ENCODE data around the gene EOGT. TPM values are rescaled to one million over a fixed set of nuclear protein-coding genes. Genes with fewer than 3 reads are reported as not detected.
A peak's percentile ranks its signal among the peaks of the same experiment; 100 is the strongest.

The EOGT gene
- total RNA-seq (2014; rRNA removed; shearing (Covaris generic)): 3.6 and 5.9 TPM in 2 replicates
- 8.7 and 10.8 TPM in 2 replicates for total RNA-seq (2022)
- percentile 63 among the genes with signal in this experiment for Bru-seq, nascent RNA
- percentile 51 among the genes with signal in this experiment for BruChase-seq, experiment 1, labeled RNA remaining after a 6-hour chase
- percentile 58 among the genes with signal in this experiment for BruChase-seq, experiment 2, labeled RNA remaining after a 2-hour chase
- long read RNA-seq, full-length matches to known transcripts: 3 of 8 reads
- long read RNA-seq, partial matches to known transcripts: 1 of 8 reads
- long read RNA-seq, other reads (novel, unspliced or antisense): 4 of 8 reads

DNA sequence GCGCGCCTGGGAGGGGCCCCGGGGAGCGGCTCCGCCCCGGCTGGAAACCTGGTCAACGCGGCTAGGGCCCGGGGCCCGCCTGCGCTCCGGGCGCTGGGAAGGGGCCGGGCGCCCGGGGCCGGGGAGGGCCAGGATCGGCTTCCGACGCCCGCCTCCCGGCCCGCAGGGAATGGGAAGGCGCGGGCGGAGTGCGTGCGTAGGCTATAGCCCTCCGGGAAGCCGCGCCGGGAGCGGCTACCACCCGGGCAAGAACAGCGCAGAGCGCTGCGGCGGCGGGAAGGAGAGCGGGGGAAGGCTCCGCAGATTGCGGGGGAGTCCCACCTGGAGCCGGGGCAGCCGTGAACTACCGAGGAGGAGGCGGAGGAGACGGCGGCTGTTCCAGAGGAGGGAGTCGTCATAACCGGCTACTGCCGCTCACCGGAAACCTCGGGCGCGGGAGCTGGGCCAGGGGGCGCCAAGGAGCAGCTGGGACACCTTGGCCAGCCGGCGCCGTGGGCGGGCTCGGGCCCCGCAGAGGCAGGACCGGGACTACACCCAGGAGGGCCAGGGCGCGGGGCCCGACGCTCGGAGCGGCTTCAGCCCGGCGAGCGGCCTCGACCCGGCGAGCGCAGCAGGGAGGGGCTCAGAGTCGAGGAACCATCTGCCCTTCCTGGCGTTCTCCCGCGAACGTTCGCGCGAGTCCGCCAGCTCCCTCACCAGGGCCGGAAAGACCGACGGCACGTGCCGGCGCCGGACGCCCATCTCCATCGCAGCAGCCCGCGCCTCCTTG, at the start of gene EOGT:
Gene EOGT, minus strand, starts transcription at position 432 of the 769 bp plus-strand sequence. CDS start 3,838 bp downstream, outside the sequence.
- Histone ChIP-seq H3K9me3 (ENCODE audit: low read length) (no peaks in the 10 kb centered on the region), H3K27ac (ENCODE audit: low read depth, low read length, poor library complexity, severe bottlenecking) (no peak within 1 kb of the TSS), H4K20me1 (ENCODE audit: insufficient read depth, low read length) (no peaks in the 10 kb centered on the region), H3K4me1 (ENCODE audit: insufficient read depth, low read length, poor library complexity, severe bottlenecking) (peaks cover 13% of the 10 kb centered on the region), H3K36me3 (ENCODE audit: insufficient read depth, low read length) (peaks cover 4% of the 10 kb centered on the region; the same call in 1 of the 2 replicates), H3K4me3 (ENCODE audit: low read depth, low read length, poor library complexity, severe bottlenecking) (peak within 1 kb of the TSS; percentile 73), H3K9me2 (ENCODE audit: insufficient read depth, low read length) (no peaks in the 10 kb centered on the region), H3K4me2 (ENCODE audit: low read length) (peak within 1 kb of the TSS; percentile 76), H3K79me2 (ENCODE audit: insufficient read depth, low read depth, low read length) (no peaks in the 10 kb centered on the region; the same call in 1 of the 2 replicates), H2AFZ (ENCODE audit: low read length) (peak within 1 kb of the TSS; percentile 96)
- ChIA-PET POLR2A (interaction anchor here (0.6 to 1.0 kb wide), 2 partner anchors 78 kb away, joined by 3 to 6 read pairs; no protein-coding TSS in a partner anchor), CTCF (ENCODE audit: unreplicated experiment) (no interaction called here)
- TF ChIP-seq, protein P1, sequence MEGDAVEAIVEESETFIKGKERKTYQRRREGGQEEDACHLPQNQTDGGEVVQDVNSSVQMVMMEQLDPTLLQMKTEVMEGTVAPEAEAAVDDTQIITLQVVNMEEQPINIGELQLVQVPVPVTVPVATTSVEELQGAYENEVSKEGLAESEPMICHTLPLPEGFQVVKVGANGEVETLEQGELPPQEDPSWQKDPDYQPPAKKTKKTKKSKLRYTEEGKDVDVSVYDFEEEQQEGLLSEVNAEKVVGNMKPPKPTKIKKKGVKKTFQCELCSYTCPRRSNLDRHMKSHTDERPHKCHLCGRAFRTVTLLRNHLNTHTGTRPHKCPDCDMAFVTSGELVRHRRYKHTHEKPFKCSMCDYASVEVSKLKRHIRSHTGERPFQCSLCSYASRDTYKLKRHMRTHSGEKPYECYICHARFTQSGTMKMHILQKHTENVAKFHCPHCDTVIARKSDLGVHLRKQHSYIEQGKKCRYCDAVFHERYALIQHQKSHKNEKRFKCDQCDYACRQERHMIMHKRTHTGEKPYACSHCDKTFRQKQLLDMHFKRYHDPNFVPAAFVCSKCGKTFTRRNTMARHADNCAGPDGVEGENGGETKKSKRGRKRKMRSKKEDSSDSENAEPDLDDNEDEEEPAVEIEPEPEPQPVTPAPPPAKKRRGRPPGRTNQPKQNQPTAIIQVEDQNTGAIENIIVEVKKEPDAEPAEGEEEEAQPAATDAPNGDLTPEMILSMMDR (conservative IDR thresholded peaks at IDR 0.05; ENCODE audit: low read length): peak; percentile 73
- no peak for TF ChIP-seq EZH2phosphoT487 (IDR thresholded peaks at IDR 0.05; ENCODE audit: borderline replicate concordance, low read depth, low read length)
- intact Hi-C loops (cut with micrococcal nuclease; ENCODE audit: unreplicated experiment): loop anchor here (2.0 kb wide), 1 partner anchor 71 kb away; the partner anchor contains the start of gene ARL6IP5
- BruUV-seq (replicated peaks): no TSS peak
- peak; percentile 77 for DNase-seq (ENCODE audit: low spot score)

DNA sequence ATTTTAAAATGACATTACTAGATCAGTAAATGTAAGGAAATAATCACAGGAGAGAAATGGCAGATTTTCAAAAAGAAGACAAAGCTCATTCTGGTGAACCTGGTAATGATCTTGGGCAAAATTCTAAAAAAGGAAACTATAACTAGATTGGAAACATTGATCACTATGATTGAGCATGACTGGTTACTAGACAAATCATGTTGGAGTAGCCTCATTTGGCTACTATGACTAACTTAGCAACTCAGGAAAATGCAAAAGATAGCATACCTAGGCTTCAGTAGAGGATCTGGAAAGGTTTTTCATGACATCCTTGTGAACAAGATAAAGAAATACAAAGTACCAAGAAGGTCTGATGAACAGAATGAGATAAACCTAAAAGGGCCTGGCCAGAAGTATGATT, 46.2 kb upstream of the EOGT start:
- POLR2A ChIA-PET: interaction anchor here (0.7 to 3.0 kb wide), 6 partner anchors 10 to 32 kb away, joined by 3 to 13 read pairs (median 5); partner anchors contain the start of gene UBA3
- Histone ChIP-seq H3K27ac (ENCODE audit: low read depth, low read length, poor library complexity, severe bottlenecking) (no peak overlapping the region), H4K20me1 (ENCODE audit: insufficient read depth, low read length) (no peaks in the 10 kb centered on the region), H3K4me2 (ENCODE audit: low read length) (no peak overlapping the region), H3K9me2 (ENCODE audit: insufficient read depth, low read length) (no peaks in the 10 kb centered on the region), H3K4me3 (ENCODE audit: low read depth, low read length, poor library complexity, severe bottlenecking) (no peak overlapping the region), H3K4me1 (ENCODE audit: insufficient read depth, low read length, poor library complexity, severe bottlenecking) (peaks cover 13% of the 10 kb centered on the region), H2AFZ (ENCODE audit: low read length) (no peak overlapping the region), H3K9me3 (ENCODE audit: low read length) (no peaks in the 10 kb centered on the region), H3K36me3 (ENCODE audit: insufficient read depth, low read length) (peaks cover 99% of the 10 kb centered on the region), H3K79me2 (ENCODE audit: insufficient read depth, low read depth, low read length) (no peaks in the 10 kb centered on the region)
- intact Hi-C loops (cut with micrococcal nuclease; ENCODE audit: unreplicated experiment): loop anchor here (2.0 kb wide), 1 partner anchor 19 kb away; no protein-coding TSS in a partner anchor
- TF ChIP-seq EZH2phosphoT487 (IDR thresholded peaks at IDR 0.05; ENCODE audit: borderline replicate concordance, low read depth, low read length): no peak
- TF ChIP-seq, protein P1 (conservative IDR thresholded peaks at IDR 0.05; ENCODE audit: low read length): no peak
- no TSS peak for BruUV-seq (replicated peaks)
- CTCF ChIA-PET (ENCODE audit: unreplicated experiment): no interaction called here
- no peak for DNase-seq (ENCODE audit: low spot score)
